CD4-positive, alpha-beta T cell treated with Interleukin-15 for 1 hour (primary cell): ENCODE results near the gene NCAPD3.
"Not testable (repeated sequence)": the region's sequence is repeated elsewhere in the genome, so short reads cannot be mapped to it uniquely, and the experiment has no call there.

Source experiments
- DNase-seq: peaks from one replicate; pipeline ENCODE4 v3.0.0-alpha.2; 2020

Gene NCAPD3

GRCh38 chr11:134126217-134126822 lies 97.4 kb downstream of the NCAPD3 start:
- DNase-seq, result no peak

- DNase-seq, result no peak
Observed at GRCh38 chr11:134125507-134125906, 98.3 kb downstream of the NCAPD3 start.

- DNase-seq, result no peak
Observed at GRCh38 chr11:134124660-134125451, 98.9 kb downstream of the NCAPD3 start.

- DNase-seq, result no peak
Observed at GRCh38 chr11:134120921-134121526, 102.7 kb downstream of the NCAPD3 start.

GRCh38 chr11:134120143-134120850 lies 103.5 kb downstream of the NCAPD3 start:
- DNase-seq, result no peak

- DNase-seq, result no peak
Observed at GRCh38 chr11:134119094-134119493, 104.7 kb downstream of the NCAPD3 start.

- no peak for DNase-seq
Observed at GRCh38 chr11:134118006-134118405, 105.8 kb downstream of the NCAPD3 start.

GRCh38 chr11:134116210-134116609 lies 107.6 kb downstream of the NCAPD3 start:
- DNase-seq, result no peak

GRCh38 chr11:134113787-134114186 lies 110.0 kb downstream of the NCAPD3 start:
- DNase-seq, result not testable (repeated sequence)

- no peak for DNase-seq
Observed at GRCh38 chr11:134110252-134110815, 113.4 kb downstream of the NCAPD3 start.
